Lower leg skin (tissue), 3 donors: ENCODE measurements around the gene CCDC57.

ENCODE experiments used
- POLR2A ChIP-seq, 2 donors: fragments of 450-650 bp; IDR thresholded peaks; one replicate each; pipeline ENCODE4 v1.6.1; 2016 to 2017; ENCODE audit warnings: antibody characterized with exemption in 2 of 2, mild to moderate bottlenecking in 1 of 2, moderate library complexity in 1 of 2
- TF ChIP-seq, protein P1 (sequence below), 3 donors: fragments of 450-650 bp; IDR thresholded peaks; one replicate each; pipeline ENCODE4 v1.5.1; 2016; ENCODE audit warnings: antibody characterized with exemption in 3 of 3, mild to moderate bottlenecking in 3 of 3, moderate library complexity in 2 of 3

DNA sequence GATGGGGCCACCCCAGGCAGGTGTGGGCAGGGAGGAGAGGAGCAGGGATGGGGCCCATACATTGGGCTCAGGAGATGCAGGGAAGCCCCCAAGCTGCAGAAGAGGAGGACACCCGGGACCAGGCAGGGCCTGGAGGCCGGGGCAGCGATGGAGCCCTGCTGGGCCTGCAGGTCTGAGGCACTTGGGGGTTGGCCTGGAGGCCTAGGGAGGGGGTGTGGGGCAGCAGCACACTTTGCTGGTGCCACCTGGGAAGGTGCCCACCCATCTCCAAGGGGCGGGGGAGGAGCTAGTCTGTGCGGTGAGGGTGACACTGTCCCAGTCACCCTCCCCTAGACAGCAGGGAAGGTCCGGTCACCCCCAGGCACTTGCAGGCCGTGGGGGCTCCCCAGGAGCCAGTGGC, 6.4 kb upstream of the CCDC57 start:
- TF ChIP-seq, protein P1, sequence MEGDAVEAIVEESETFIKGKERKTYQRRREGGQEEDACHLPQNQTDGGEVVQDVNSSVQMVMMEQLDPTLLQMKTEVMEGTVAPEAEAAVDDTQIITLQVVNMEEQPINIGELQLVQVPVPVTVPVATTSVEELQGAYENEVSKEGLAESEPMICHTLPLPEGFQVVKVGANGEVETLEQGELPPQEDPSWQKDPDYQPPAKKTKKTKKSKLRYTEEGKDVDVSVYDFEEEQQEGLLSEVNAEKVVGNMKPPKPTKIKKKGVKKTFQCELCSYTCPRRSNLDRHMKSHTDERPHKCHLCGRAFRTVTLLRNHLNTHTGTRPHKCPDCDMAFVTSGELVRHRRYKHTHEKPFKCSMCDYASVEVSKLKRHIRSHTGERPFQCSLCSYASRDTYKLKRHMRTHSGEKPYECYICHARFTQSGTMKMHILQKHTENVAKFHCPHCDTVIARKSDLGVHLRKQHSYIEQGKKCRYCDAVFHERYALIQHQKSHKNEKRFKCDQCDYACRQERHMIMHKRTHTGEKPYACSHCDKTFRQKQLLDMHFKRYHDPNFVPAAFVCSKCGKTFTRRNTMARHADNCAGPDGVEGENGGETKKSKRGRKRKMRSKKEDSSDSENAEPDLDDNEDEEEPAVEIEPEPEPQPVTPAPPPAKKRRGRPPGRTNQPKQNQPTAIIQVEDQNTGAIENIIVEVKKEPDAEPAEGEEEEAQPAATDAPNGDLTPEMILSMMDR (IDR thresholded peaks at IDR 0.05) = no peak
- TF ChIP-seq POLR2A (IDR thresholded peaks at IDR 0.05) = no peak
